NCI-H2107 treated with DMSO at 0.1 percent for 48 hours (cell line): ENCODE measurements around the gene IFRD2.
"Not testable (repeated sequence)": the region's sequence is repeated elsewhere in the genome, so short reads cannot be mapped to it uniquely, and the experiment has no call there.

Experiments
- DNase-seq: peaks from one replicate; lab custom pipeline; 2025; ENCODE audit not compliant: unreplicated experiment; lab: John Stamatoyannopoulos, UW

IFRD2 gene

GRCh38 chr3:50268703-50269451 is 23.4 kb downstream of the IFRD2 start, which contains the start of gene SEMA3B:
Gene SEMA3B, plus strand, starts transcription at chr3:50269147. Its CDS starts 94 bp downstream, at chr3:50269241.
- no peak for DNase-seq

GRCh38 chr3:50268276-50268675 is 24.0 kb downstream of the IFRD2 start:
- no peak for DNase-seq

GRCh38 chr3:50267280-50267913 is 24.8 kb downstream of the IFRD2 start:
- DNase-seq: no peak

DNA sequence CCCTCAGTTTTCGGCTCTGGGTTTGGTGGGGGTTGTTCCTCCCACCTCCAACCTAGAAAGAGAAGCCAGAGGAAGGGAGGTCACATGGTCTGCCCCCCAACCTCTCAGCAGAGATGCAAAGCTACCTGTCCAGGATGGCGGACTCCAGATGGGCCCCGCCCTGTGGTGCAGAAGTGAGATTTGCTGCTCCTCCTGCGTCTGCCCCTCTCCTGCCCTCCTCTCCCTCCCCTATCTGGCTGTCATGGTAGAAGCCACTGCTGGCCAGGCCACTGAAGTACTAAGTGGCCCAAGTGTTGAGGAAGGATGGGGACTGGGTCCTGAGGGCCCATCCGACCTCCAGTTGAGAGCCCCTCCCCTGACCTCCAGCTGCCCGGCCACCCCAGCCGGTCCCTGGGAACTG is 25.4 kb downstream of the IFRD2 start:
- no peak for DNase-seq

- DNase-seq: no peak
Observed at GRCh38 chr3:50266017-50266416, 26.2 kb downstream of the IFRD2 start.

GRCh38 chr3:50265571-50265970 is 26.7 kb downstream of the IFRD2 start:
- DNase-seq: no peak

GRCh38 chr3:50264964-50265485 is 27.2 kb downstream of the IFRD2 start:
- DNase-seq: no peak

- DNase-seq: no peak
Observed at GRCh38 chr3:50264383-50264963, 27.8 kb downstream of the IFRD2 start.

DNA sequence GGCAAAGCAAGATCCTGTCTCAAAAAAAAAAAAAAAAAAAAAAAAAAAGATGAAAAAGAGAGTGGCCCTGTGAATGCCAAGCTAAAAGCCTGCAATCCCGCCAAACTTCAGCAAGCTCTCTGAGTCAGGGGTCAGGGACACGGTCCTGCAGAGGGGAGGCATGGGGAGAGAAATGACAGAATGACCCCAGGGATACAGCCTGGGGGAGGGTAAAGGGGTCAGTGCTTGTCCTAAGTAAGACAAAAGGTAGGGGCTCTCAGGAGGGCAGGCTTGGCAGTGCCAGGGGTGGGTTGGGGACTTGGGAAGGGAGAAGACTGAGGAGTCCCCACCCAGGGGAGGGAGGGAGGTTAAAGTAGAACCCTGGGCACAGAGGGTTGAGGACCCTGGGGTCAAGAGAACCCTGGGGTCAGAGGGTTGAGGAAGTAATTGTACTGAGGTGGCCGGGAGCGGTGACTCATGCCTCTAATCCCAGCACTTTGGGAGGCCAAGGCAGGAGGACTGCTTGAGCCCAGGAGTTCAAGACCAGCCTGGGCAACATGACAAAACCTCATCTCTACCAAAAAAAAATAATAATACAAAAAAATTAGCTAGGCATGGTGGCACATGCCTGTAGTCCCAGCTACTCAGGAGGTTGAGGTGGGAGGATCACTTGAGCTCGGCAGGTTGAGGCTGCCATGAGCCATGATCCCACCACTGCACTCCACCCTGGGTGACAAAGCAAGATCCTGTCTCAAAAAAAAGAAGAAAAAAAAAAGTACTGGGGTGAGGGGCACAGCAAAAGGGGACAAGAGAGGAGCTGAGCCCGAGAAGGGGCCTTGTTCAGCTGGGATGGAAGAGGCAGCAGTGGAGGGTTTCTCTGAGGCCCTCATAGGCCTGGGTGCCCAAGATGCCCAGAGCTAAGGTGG is 28.5 kb downstream of the IFRD2 start:
- DNase-seq: no peak

DNA sequence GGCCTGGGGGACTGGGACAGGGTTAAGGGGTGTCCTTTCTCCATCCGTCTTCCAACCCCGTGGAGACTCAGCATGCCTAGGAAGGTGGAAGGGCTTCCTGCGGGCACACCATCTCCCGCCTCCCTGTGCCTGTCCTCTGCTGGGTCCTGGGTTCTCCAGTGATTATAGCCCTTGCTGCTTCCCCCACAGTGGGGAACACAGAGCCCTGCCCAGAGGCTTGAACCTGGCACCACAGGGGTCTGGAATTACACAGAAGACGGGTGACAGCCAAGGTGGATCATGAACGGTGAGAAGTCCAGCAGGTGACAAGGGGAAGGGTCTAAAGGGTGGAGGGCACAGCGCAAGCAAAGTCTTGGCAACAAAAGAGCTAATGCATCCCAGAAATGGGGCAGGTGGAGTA is 29.5 kb downstream of the IFRD2 start:
- DNase-seq: no peak

DNA sequence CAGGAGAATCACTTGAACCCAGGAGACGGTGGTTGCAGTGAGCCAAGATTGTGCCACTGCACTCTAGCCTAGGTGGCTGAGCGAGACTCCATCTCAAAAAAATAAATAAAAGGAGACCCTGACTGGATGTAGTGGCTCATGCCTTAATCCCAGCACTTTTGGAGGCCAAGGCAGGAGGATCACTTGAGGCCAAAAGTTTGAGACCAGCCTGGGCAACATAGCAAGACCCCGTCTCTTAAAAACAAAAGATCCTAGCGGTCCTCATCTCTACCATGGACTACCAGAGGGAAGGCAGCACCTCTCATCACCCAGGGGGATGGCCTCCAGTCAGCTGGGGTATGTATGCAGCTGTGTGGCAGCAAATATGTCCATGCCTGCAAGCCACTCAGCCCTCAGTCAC is 30.0 kb downstream of the IFRD2 start:
- not testable (repeated sequence) for DNase-seq

- DNase-seq: no peak
Observed at GRCh38 chr3:50261505-50261904, 30.7 kb downstream of the IFRD2 start.

DNA sequence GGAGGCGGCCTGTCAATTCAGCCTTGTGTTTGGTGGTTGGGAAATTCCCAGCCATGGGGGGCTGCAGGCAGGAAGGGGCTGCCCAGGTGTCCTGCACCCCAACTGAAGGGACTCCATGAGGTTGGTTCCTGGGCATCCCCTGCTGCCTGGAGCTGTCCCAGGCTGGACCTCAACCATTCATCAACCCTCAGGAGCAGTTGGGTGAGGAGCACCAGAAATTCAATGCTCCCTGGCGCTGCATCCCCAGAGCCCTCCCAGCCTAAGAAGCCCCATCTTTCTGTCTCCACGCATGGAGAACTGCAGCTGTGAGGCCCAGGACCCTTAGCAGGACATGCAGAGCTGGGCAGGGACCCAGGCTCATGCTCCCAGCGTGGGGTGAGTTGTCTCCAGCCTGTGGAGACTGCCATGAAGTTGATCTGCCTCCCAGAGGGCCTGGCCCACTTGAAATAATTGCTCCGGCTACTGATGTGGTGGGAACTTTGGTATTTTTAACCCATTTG is 31.2 kb downstream of the IFRD2 start:
- no peak for DNase-seq

DNA sequence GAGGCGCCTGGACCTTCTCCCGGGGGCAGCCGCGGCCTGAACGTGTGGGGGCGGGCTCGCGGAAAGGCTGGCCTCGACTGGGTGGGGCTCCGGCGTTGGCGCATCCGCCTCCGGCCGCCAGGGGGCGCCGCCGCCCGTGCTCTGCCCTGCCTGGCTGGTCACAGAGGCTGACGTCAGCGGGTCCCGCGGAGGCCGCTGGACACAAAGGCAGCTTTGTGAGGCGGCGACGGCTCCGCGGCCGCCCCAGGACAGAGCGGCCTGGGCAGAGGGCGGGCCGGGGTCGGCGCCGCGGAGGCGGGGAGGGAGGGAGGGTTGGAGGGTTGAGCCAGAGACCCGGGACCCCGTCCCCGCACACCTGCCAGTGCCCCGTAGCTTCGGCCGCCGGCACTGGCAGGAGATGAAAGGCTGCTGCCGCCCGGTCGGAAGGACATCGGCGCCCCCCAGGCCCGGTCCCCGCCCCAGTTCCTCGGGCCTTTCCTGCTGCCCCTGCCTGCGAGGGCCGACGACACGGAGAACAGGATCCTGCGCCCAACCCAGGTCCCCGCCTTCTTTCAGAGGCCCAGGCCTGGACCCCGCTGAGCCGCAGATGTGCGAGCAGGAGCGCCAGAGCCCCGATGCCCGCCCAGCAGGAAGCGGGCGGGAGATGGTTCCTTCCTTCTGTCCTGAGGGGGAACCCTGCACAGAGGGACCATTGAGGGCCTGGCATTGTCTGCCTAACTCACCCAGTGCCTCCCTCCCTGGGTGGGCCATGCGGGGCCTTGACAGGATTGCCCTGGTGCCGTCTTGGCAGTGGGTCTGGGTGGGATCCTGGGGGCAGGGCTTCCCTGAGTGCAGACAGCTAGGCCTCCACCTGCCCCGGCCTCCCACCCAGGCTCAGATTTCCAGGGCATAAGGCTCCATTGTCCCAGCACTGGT is 31.9 kb downstream of the IFRD2 start:
- peak; percentile 22 for DNase-seq

GRCh38 chr3:50259432-50260026 is 32.7 kb downstream of the IFRD2 start:
- DNase-seq: no peak

DNA sequence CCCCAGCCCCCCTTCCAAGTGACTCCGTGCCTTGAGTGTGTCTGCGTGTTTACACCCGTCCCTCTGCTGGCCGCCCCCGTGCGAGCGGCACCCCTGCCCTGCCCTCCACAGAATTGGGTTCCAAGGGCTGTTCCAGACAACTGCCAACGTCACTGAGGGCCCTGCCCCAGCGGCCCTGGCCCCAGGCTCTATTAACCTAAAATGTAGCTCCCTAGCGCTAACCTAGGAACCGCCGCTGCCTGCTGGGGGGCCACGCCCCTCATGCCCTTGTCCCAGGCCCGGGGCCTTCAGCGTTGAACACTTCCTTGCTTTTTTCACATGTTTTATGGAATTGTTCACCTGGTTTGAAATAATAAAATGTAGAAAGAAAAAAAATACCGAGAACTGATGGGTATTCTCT is 33.2 kb downstream of the IFRD2 start:
- DNase-seq: no peak

DNA sequence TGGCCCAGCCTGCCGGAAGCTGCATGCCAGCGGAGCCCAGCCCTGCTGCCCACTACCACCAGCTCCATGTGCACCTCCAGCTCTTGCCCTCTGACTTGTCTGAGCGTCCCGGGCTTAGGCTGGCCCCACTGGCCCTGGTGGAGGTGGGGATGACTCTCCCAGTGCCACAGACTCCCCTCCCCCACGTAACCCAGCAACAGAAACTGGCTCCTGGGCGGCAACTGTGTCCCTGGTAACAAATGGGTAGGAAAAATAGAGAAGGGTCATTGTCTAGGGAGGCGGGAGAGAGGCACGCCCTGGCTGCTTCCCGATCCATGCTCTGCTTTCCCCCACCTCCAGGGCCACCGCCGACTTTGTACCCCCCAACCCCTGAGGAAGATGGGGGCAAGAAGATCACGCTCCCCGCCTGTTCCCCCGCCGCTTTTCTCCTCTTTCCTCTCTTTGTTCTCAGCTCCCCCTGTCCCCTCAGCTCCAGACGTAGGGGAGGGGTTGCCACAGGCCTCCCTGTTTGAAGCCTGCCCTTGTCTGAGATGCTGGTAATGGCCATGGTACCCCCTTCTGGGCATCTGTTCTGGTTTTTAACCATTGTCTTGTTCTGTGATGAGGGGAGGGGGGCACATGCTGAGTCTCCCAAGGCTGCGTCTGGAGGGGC is 34.1 kb downstream of the IFRD2 start:
- no peak for DNase-seq

DNA sequence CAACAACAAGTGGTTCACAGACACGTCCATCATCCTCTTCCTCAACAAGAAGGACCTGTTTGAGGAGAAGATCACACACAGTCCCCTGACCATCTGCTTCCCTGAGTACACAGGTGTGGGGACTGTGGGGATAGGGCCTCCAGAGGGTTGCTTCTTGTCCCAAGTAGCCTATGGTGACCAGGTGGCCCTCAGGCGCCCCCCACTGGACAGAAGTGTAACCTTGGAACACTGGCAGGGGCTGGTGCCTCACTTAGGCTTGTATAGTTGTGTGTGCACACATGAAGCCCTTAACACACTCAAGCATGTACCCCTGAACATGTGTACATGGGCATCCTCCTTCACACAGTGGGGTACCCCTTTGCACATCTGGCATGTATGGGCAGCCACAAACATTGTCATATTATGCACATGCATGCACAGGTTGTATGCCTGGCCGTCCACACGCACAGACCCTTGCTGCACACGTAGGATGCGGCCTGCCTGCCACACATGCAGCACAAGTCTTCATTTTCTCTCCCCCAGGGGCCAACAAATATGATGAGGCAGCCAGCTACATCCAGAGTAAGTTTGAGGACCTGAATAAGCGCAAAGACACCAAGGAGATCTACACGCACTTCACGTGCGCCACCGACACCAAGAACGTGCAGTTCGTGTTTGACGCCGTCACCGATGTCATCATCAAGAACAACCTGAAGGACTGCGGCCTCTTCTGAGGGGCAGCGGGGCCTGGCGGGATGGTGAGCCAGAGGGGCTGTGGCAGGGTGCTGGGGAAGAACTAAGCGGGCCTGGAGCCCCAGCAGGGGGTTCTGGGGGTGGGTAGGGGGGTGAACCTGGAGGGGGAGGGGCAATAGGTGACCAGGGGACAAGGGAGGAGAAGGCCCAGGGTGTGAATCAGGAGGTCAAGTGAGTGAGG is 35.0 kb downstream of the IFRD2 start:
- DNase-seq: no peak
